HepG2 (cell line): Measurements from ENCODE around the gene CRTAC1. TPM values are rescaled to one million over a fixed set of nuclear protein-coding genes. Genes with fewer than 3 reads are reported as not detected.

Experiments
- ATAC-seq: fragments of 200-7000 bp; cut with Tn5 transposase; 3 replicates; pipeline ENCODE4 v1.9.1; 2020; ENCODE audit warnings: mild to moderate bottlenecking, moderate library complexity
- BruUV-seq: library from RNA; stranded (reverse); fragments of 400-500 nt; replicated peaks from 2 replicates; lab custom pipeline; 2021; lab: Mats Ljungman, UMichigan
- CTCF ChIA-PET: fragments of 300-600 bp; formaldehyde crosslinking; extraction: SDS; loops from one replicate; lab custom pipeline; 2021; ENCODE audit warnings: low total read pairs, inconsistent platforms, low intra/inter-chr PET ratio; lab: Yijun Ruan, JAX
- POLR2A ChIA-PET: fragments of 350-600 bp; sonication (Branson Sonifier 250); formaldehyde crosslinking; loops from one replicate; lab custom pipeline; 2020; ENCODE audit warnings: antibody characterized with exemption, inconsistent platforms; lab: Yijun Ruan, JAX
- DNase-seq: peaks from one replicate; pipeline ENCODE4 v3.0.0-alpha.2; 2015; ENCODE audit warnings: low spot score
- FAIRE-seq: peaks from 3 replicates; lab custom pipeline; 2011; peaks lifted over from hg19 to GRCh38; lab: Jason Lieb, UNC
- H2AFZ ChIP-seq: one replicate; pipeline ENCODE4 v1.6.1; 2011; ENCODE audit warnings: low read length, inconsistent platforms
- H3K27ac ChIP-seq: fragments of 300-600 bp; 3 replicates; pipeline ENCODE4 v1.8.0; 2011; ENCODE audit warnings: mixed run types, mild to moderate bottlenecking, mixed read lengths, low read length, inconsistent platforms; ENCODE audit not compliant: insufficient read depth; ENCODE audit errors: extremely low read length
- H3K27me3 ChIP-seq, 2 experiments: fragments of 200-600 bp in 1 of 2; 2 replicates in 1 of 2; 3 replicates in 1 of 2; pipeline versions ENCODE4 v1.6.0 to v1.8.0; 2011; ENCODE audit warnings: low read length in 2 of 2, mild to moderate bottlenecking in 2 of 2, moderate library complexity in 2 of 2, inconsistent platforms in 1 of 2; ENCODE audit not compliant: insufficient read depth in 2 of 2, control insufficient read depth in 1 of 2
- H3K36me3 ChIP-seq, 2 experiments: fragments of 200-600 bp in 1 of 2; replicated peaks in 1 of 2; 2 replicates in 1 of 2; 3 replicates in 1 of 2; pipeline versions ENCODE4 v1.5.1 to v1.8.0; 2011; ENCODE audit warnings: low read length in 2 of 2, inconsistent platforms in 1 of 2; ENCODE audit not compliant: insufficient read depth in 2 of 2, control insufficient read depth in 1 of 2
- H3K4me1 ChIP-seq: 2 replicates; pipeline ENCODE4 v1.5.1; 2012; ENCODE audit warnings: low read length, inconsistent platforms; ENCODE audit not compliant: insufficient read depth
- H3K4me2 ChIP-seq: 2 replicates; pipeline ENCODE4 v1.6.0; 2011; ENCODE audit warnings: low read depth, low read length, inconsistent platforms
- H3K4me3 ChIP-seq, 3 experiments: fragments of 200-600 bp in 1 of 3; sonication (generic), shearing (Covaris generic) in 1 of 3; replicated peaks in 1 of 3; 2 replicates each; pipeline ENCODE4 v1.5.1; 2011 to 2016; ENCODE audit warnings: low read length in 3 of 3, inconsistent platforms in 2 of 3, low read depth in 2 of 3, mild to moderate bottlenecking in 2 of 3, control low read depth in 1 of 3, mixed read lengths in 1 of 3; ENCODE audit not compliant: insufficient read depth in 1 of 3
- H3K79me2 ChIP-seq: one replicate; pipeline ENCODE4 v1.6.1; 2011; ENCODE audit warnings: low read length, inconsistent platforms; ENCODE audit not compliant: insufficient read depth
- H3K9ac ChIP-seq: 2 replicates; pipeline ENCODE4 v1.6.0; 2011; ENCODE audit warnings: mild to moderate bottlenecking, low read depth, low read length, inconsistent platforms; ENCODE audit not compliant: insufficient read depth
- H3K9me3 ChIP-seq: 2 replicates; pipeline ENCODE4 v1.5.1; 2012; ENCODE audit warnings: mild to moderate bottlenecking, low read length
- H4K20me1 ChIP-seq: 2 replicates; pipeline ENCODE4 v1.6.0; 2011; ENCODE audit warnings: inconsistent platforms, mild to moderate bottlenecking, low read length, moderate library complexity; ENCODE audit not compliant: insufficient read depth
- CEBPG ChIP-seq: IDR thresholded peaks from 2 replicates; pipeline ENCODE4 v1.6.1; 2016
- DMAP1 ChIP-seq: IDR thresholded peaks from 2 replicates; pipeline ENCODE4 v1.6.1; 2016
- FOSL2 ChIP-seq: sonication (generic); formaldehyde crosslinking; IDR thresholded peaks from 2 replicates; pipeline ENCODE4 v1.4.0; 2020; ENCODE audit warnings: missing genetic modification reagents
- HNRNPH1 ChIP-seq: fragments of 200-400 bp; formaldehyde crosslinking; optimal IDR thresholded peaks from 2 replicates; pipeline ENCODE3; 2017; ENCODE audit warnings: mild to moderate bottlenecking, low read depth, low read length
- NR2F2 ChIP-seq: IDR thresholded peaks from 2 replicates; pipeline ENCODE4 v1.6.1; 2012; ENCODE audit warnings: low read depth, inconsistent platforms, borderline replicate concordance
- PHF8 ChIP-seq: sonication (generic); formaldehyde crosslinking; IDR thresholded peaks from 2 replicates; pipeline ENCODE4 v1.5.0; 2020; ENCODE audit warnings: missing genetic modification reagents
- TOE1 ChIP-seq: sonication (generic); formaldehyde crosslinking; IDR thresholded peaks from 2 replicates; pipeline ENCODE4 v1.4.0; 2020; ENCODE audit warnings: mild to moderate bottlenecking, missing genetic modification reagents
- TRIM22 ChIP-seq: fragments of 450-650 bp; IDR thresholded peaks from 2 replicates; pipeline ENCODE4 v1.6.1; 2017
- TSC22D2 ChIP-seq: sonication (generic); formaldehyde crosslinking; IDR thresholded peaks from 2 replicates; pipeline ENCODE4 v1.5.1; 2020; ENCODE audit warnings: missing genetic modification reagents, mild to moderate bottlenecking, borderline replicate concordance
- WIZ ChIP-seq: sonication (generic); formaldehyde crosslinking; IDR thresholded peaks from 2 replicates; pipeline ENCODE4 v1.5.1; 2020; ENCODE audit warnings: mild to moderate bottlenecking, missing genetic modification reagents
- ZNF616 ChIP-seq: sonication (generic); formaldehyde crosslinking; IDR thresholded peaks from 2 replicates; pipeline ENCODE4 v1.5.0; 2020; ENCODE audit warnings: low read depth, mild to moderate bottlenecking, missing genetic modification reagents
- ZNF878 ChIP-seq: sonication (generic); formaldehyde crosslinking; IDR thresholded peaks from 2 replicates; pipeline ENCODE4 v1.8.1; 2023; ENCODE audit warnings: mild to moderate bottlenecking, missing genetic modification reagents, moderate library complexity
- ZNF883 ChIP-seq: sonication (generic); formaldehyde crosslinking; IDR thresholded peaks from 2 replicates; pipeline ENCODE4 v1.5.1; 2020; ENCODE audit warnings: mild to moderate bottlenecking, missing genetic modification reagents; ENCODE audit errors: not compliant biosample characterization
- WGBS: methylation state at CpG from one replicate; pipeline ENCODE4 v1.1.6; 2017; ENCODE audit warnings: low lambda C conversion rate; 5-methylcytosine and 5-hydroxymethylcytosine counted together
- in situ Hi-C: cut with HindIII; loops from 2 replicates; pipeline ENCODE4 v1.10.0; 2017; ENCODE audit warnings: low pct_unique_long_range_greater_than_20kb; ENCODE audit not compliant: extremely low pct_ligation_motif_present
- intact Hi-C: fragments of 100-400 bp; cut with micrococcal nuclease; formaldehyde crosslinking; loops from one replicate; pipeline ENCODE4 v1.10.0; 2022; ENCODE audit not compliant: unreplicated experiment
- polyA plus RNA-seq, 8 experiments: library from polyadenylated mRNA; depleted of rRNA in 3 of 8; stranded (reverse) in 7 of 8; unstranded in 1 of 8; fragments of >200 nt; fragmentation: Illumina TruSeq in 4 of 8; extraction: Trizol in 4 of 8; gene quantifications; 2 replicates each; pipeline versions ENCODE4 v1.2.1 to v1.2.3, GENCODE V29; 2011 to 2016; ENCODE audit warnings: low read depth in 4 of 8, missing spikeins in 1 of 8, mixed read lengths in 1 of 8; ENCODE audit not compliant: insufficient read depth in 1 of 8
- total RNA-seq, 5 experiments: library from RNA; depleted of rRNA; stranded (reverse); fragments of >200 nt; fragmentation: Illumina TruSeq; extraction: Trizol; gene quantifications; 2 replicates each; pipeline ENCODE4 v1.2.3, GENCODE V29; 2016; ENCODE audit warnings: low read depth in 1 of 5
- TF ChIP-seq, protein P1 (sequence below), 2 experiments: sonication (generic) in 1 of 2; formaldehyde crosslinking in 1 of 2; IDR thresholded peaks; 2 replicates each; pipeline versions ENCODE4 v1.6.1 to v1.9.0; 2014 to 2022; ENCODE audit warnings: antibody characterized with exemption in 1 of 2, borderline replicate concordance in 1 of 2, inconsistent platforms in 1 of 2, low read depth in 1 of 2, missing genetic modification reagents in 1 of 2
- TF ChIP-seq, protein P2 (sequence below): sonication (generic); formaldehyde crosslinking; IDR thresholded peaks from 2 replicates; pipeline ENCODE4 v1.5.0; 2020; ENCODE audit warnings: mild to moderate bottlenecking, missing genetic modification reagents

CRTAC1 gene
- total and polyA plus RNA-seq, 2 of the 13 experiments (the other 11 are each of a cell fraction or from before 2014, with no cell fraction given), result not detected

DNA sequence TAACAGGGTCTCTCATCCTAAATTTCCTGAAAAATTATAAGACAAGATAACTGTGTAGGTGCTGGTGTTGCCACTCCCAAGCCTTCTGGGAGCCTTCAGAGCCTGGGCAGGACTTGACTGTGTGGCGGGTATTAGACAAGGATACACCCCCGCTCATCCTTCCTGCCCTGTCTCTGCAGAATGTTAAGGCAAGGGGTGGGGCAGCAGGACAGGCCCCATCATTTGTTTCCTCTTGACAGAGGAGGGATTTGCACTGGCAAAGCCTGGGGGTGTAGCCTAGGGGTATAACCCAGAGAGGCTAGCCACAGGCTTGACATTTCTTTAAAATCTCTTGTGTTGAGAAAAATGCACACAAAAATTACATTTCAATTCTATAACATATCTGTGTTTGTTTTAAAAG is 117.2 kb downstream of the CRTAC1 start (continued):
- TF ChIP-seq, protein P1, sequence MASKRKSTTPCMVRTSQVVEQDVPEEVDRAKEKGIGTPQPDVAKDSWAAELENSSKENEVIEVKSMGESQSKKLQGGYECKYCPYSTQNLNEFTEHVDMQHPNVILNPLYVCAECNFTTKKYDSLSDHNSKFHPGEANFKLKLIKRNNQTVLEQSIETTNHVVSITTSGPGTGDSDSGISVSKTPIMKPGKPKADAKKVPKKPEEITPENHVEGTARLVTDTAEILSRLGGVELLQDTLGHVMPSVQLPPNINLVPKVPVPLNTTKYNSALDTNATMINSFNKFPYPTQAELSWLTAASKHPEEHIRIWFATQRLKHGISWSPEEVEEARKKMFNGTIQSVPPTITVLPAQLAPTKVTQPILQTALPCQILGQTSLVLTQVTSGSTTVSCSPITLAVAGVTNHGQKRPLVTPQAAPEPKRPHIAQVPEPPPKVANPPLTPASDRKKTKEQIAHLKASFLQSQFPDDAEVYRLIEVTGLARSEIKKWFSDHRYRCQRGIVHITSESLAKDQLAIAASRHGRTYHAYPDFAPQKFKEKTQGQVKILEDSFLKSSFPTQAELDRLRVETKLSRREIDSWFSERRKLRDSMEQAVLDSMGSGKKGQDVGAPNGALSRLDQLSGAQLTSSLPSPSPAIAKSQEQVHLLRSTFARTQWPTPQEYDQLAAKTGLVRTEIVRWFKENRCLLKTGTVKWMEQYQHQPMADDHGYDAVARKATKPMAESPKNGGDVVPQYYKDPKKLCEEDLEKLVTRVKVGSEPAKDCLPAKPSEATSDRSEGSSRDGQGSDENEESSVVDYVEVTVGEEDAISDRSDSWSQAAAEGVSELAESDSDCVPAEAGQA (IDR thresholded peaks at IDR 0.05; ENCODE audit: low read depth), result no peak
- TF ChIP-seq, protein P1 (CRISPR knock-in tag; IDR thresholded peaks at IDR 0.05; ENCODE audit: borderline replicate concordance), result no peak
- TF ChIP-seq, all 625 proteins: peak for 0

DNA sequence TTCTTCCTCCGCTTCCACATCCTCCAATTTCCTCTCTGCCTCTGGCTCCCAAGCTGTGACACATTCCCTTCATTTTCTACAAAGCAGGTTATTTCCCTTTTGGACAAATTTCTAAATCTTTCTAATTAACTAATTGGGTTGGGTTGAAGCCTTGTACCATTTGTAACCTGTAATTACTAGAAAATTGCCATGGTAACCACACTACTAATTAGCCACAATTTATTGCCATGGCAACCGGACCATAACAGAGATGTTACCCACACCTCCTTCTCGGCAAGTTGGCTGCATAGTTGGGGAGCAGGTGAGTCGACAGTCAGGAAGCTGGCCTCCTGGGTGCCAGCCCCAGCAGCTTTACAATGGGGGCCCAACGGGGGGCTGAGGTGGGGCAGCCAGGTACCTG is 119.2 kb downstream of the CRTAC1 start:
- BruUV-seq, result no TSS peak
- in situ Hi-C loops, result loop anchor here (25.0 kb wide), 1 partner anchor 401 kb away; no protein-coding TSS in a partner anchor
- Histone ChIP-seq H2AFZ (no peak overlapping the region), H3K27ac (no peak overlapping the region), H3K36me3 (no peaks in the 10 kb centered on the region), H4K20me1 (0 out of 2 replicates have a peak, but pooled peaks cover 6% of the 10 kb centered on the region), H3K9me3 (no peaks in the 10 kb centered on the region), H3K4me2 (no peak overlapping the region), H3K4me1 (no peaks in the 10 kb centered on the region), H3K79me2 (no peaks in the 10 kb centered on the region), H3K4me3 (no peak overlapping the region), H3K27me3 (peaks cover 4 to 46% of the 10 kb centered on the region in 2 experiments; a peak in 3 of 5 replicates), H3K9ac (no peak overlapping the region)
- ChIA-PET POLR2A (no interaction called here), CTCF (no interaction called here)
- intact Hi-C loops, result no loop called here
- FAIRE-seq (no peak), DNase-seq (no peak), ATAC-seq (no peak)
- 0% methylated on average over 4 of the region's 5 CpGs for WGBS
- TF ChIP-seq HNRNPH1 (no peak), ZNF883 (CRISPR knock-in tag) (no peak), WIZ (CRISPR knock-in tag) (no peak), TOE1 (no peak), PHF8 (CRISPR knock-in tag) (no peak), ZNF616 (CRISPR knock-in tag) (no peak), TRIM22 (no peak), DMAP1 (CRISPR knock-in tag) (no peak), ZNF878 (CRISPR knock-in tag) (no peak), CEBPG (no peak), FOSL2 (CRISPR knock-in tag) (no peak), NR2F2 (no peak), TSC22D2 (no peak)
- TF ChIP-seq, protein P2, sequence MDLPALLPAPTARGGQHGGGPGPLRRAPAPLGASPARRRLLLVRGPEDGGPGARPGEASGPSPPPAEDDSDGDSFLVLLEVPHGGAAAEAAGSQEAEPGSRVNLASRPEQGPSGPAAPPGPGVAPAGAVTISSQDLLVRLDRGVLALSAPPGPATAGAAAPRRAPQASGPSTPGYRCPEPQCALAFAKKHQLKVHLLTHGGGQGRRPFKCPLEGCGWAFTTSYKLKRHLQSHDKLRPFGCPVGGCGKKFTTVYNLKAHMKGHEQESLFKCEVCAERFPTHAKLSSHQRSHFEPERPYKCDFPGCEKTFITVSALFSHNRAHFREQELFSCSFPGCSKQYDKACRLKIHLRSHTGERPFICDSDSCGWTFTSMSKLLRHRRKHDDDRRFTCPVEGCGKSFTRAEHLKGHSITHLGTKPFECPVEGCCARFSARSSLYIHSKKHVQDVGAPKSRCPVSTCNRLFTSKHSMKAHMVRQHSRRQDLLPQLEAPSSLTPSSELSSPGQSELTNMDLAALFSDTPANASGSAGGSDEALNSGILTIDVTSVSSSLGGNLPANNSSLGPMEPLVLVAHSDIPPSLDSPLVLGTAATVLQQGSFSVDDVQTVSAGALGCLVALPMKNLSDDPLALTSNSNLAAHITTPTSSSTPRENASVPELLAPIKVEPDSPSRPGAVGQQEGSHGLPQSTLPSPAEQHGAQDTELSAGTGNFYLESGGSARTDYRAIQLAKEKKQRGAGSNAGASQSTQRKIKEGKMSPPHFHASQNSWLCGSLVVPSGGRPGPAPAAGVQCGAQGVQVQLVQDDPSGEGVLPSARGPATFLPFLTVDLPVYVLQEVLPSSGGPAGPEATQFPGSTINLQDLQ (CRISPR knock-in tag), result no peak
